Loucy (cell line): ENCODE data around the gene DDX39B.

ENCODE experiments used
- H2AFZ ChIP-seq: fragments of 200-600 bp; sonication (generic); 2 replicates; pipeline ENCODE4 v1.6.0; 2016; ENCODE audit warnings: antibody characterized with exemption, mild to moderate bottlenecking, low read length, moderate library complexity
- H3F3A ChIP-seq: fragments of 200-600 bp; 2 replicates; pipeline ENCODE4 v1.6.0; 2016; ENCODE audit warnings: antibody characterized with exemption, low read depth, mild to moderate bottlenecking
- H3K27me3 ChIP-seq: fragments of 200-600 bp; sonication (generic); 2 replicates; pipeline ENCODE4 v1.6.1; 2014; ENCODE audit warnings: low read length, mild to moderate bottlenecking; ENCODE audit not compliant: insufficient read depth, poor library complexity, severe bottlenecking
- H3K36me3 ChIP-seq: fragments of 200-600 bp; sonication (generic); 2 replicates; pipeline ENCODE4 v1.6.1; 2016; ENCODE audit warnings: low read length; ENCODE audit not compliant: insufficient read depth
- H3K4me1 ChIP-seq: fragments of 200-600 bp; sonication (generic); 2 replicates; pipeline ENCODE4 v1.5.1; 2014; ENCODE audit warnings: low read length, mild to moderate bottlenecking; ENCODE audit not compliant: insufficient read depth, poor library complexity, severe bottlenecking
- H3K4me2 ChIP-seq: fragments of 200-600 bp; sonication (generic); 2 replicates; pipeline ENCODE4 v1.6.0; 2014; ENCODE audit warnings: antibody characterized with exemption, low read length, low read depth, mild to moderate bottlenecking; ENCODE audit not compliant: poor library complexity, severe bottlenecking
- H3K4me3 ChIP-seq: fragments of 200-600 bp; sonication (generic); 2 replicates; pipeline ENCODE4 v1.5.1; 2014; ENCODE audit warnings: low read length, mild to moderate bottlenecking, mixed read lengths; ENCODE audit not compliant: poor library complexity, severe bottlenecking
- H3K79me2 ChIP-seq: fragments of 200-600 bp; sonication (generic); 2 replicates; pipeline ENCODE4 v1.6.1; 2014; ENCODE audit warnings: low read length; ENCODE audit not compliant: insufficient read depth
- H3K9ac ChIP-seq: fragments of 200-600 bp; sonication (generic); 2 replicates; pipeline ENCODE4 v1.6.0; 2014; ENCODE audit warnings: mild to moderate bottlenecking, low read depth, low read length, moderate library complexity; ENCODE audit not compliant: poor library complexity, severe bottlenecking
- H3K9me2 ChIP-seq: fragments of 200-600 bp; sonication (generic); replicated peaks from 2 replicates; pipeline ENCODE4 v1.6.1; 2016; ENCODE audit warnings: low read depth, low read length, mixed read lengths
- H3K9me3 ChIP-seq: fragments of 200-600 bp; sonication (generic); 2 replicates; pipeline ENCODE4 v1.6.1; 2014; ENCODE audit warnings: mild to moderate bottlenecking, antibody characterized with exemption, low read length, low read depth; ENCODE audit not compliant: insufficient read depth
- H4K20me1 ChIP-seq: fragments of 200-600 bp; sonication (generic); 2 replicates; pipeline ENCODE4 v1.6.0; 2014; ENCODE audit warnings: antibody characterized with exemption, low read length, mild to moderate bottlenecking; ENCODE audit not compliant: insufficient read depth, poor library complexity, severe bottlenecking
- CTCF ChIP-seq: fragments of 200-600 bp; sonication (generic); conservative IDR thresholded peaks from 2 replicates; pipeline ENCODE4 v1.5.1; 2014; ENCODE audit warnings: mild to moderate bottlenecking, antibody characterized with exemption, low read length
- EZH2phosphoT487 ChIP-seq: fragments of 200-600 bp; IDR thresholded peaks from 2 replicates; pipeline ENCODE4 v1.6.1; 2018; ENCODE audit warnings: antibody characterized with exemption, mild to moderate bottlenecking, moderate library complexity, borderline replicate concordance

Gene DDX39B

GRCh38 chr6:31579119-31579505 is 37.3 kb upstream of the DDX39B start:
- Histone ChIP-seq H3K9me2 (no peaks in the 10 kb centered on the region), H3K36me3 (no peaks in the 10 kb centered on the region), H3K4me3 (no peak overlapping the region), H2AFZ (no peak overlapping the region), H3K9ac (no peak overlapping the region), H4K20me1 (no peaks in the 10 kb centered on the region), H3K4me1 (peaks cover 67% of the 10 kb centered on the region), H3F3A (no peaks in the 10 kb centered on the region), H3K79me2 (peaks cover 19% of the 10 kb centered on the region), H3K9me3 (no peaks in the 10 kb centered on the region), H3K4me2 (no peak overlapping the region), H3K27me3 (no peaks in the 10 kb centered on the region)
- no peak for TF ChIP-seq EZH2phosphoT487
- TF ChIP-seq CTCF = no peak

- H3K36me3 ChIP-seq = no peaks in the 10 kb centered on the region
- H3K9me3 ChIP-seq = no peaks in the 10 kb centered on the region
- H3K4me3 ChIP-seq = no peak overlapping the region
- no peak overlapping the region for H3K4me2 ChIP-seq
- no peak for TF ChIP-seq CTCF
- TF ChIP-seq EZH2phosphoT487 = no peak
- peaks cover 19% of the 10 kb centered on the region for H3K79me2 ChIP-seq
- peaks cover 67% of the 10 kb centered on the region for H3K4me1 ChIP-seq
- H3F3A ChIP-seq = no peaks in the 10 kb centered on the region
- no peaks in the 10 kb centered on the region for H4K20me1 ChIP-seq
- H2AFZ ChIP-seq = no peak overlapping the region
- no peaks in the 10 kb centered on the region for H3K27me3 ChIP-seq
- H3K9me2 ChIP-seq = no peaks in the 10 kb centered on the region
- H3K9ac ChIP-seq = no peak overlapping the region
Measured at GRCh38 chr6:31578184-31579118, 36.6 kb upstream of the DDX39B start.

GRCh38 chr6:31577579-31577966 is 35.8 kb upstream of the DDX39B start:
- peak overlapping the region; percentile 54 for H3K9ac ChIP-seq
- peaks cover 65% of the 10 kb centered on the region for H3K4me1 ChIP-seq
- no peaks in the 10 kb centered on the region for H3K36me3 ChIP-seq

More at GRCh38 chr6:31577579-31577966, 35.8 kb upstream of the DDX39B start:
- Histone ChIP-seq H3K79me2 (peaks cover 17% of the 10 kb centered on the region), H3K27me3 (no peaks in the 10 kb centered on the region), H3K9me2 (no peaks in the 10 kb centered on the region), H2AFZ (no peak overlapping the region), H3K9me3 (no peaks in the 10 kb centered on the region), H3K4me2 (peak overlapping the region; percentile 52), H3K4me3 (no peak overlapping the region), H4K20me1 (no peaks in the 10 kb centered on the region), H3F3A (no peaks in the 10 kb centered on the region)
- TF ChIP-seq EZH2phosphoT487 (no peak), CTCF (no peak)
